Stimulated activated CD4-positive, alpha-beta T cell treated with anti-CD3 and anti-CD28 coated beads, Interleukin-15, amount 100 ng/mL, for 24 hours (primary cell): ENCODE data around the gene SKA2.
"Not testable (repeated sequence)": the region's sequence is repeated elsewhere in the genome, so short reads cannot be mapped to it uniquely, and the experiment has no call there.

Experiments
- DNase-seq: peaks from one replicate; pipeline ENCODE4 v3.0.0-alpha.2; 2020

The SKA2 gene

GRCh38 chr17:59154721-59155438, at the start of gene SKA2:
Gene SKA2, minus strand, starts transcription at chr17:59155186. Its CDS starts 23 bp downstream, at chr17:59155163.
- DNase-seq, result peak; percentile 97

GRCh38 chr17:59202320-59202719, 47.3 kb upstream of the SKA2 start:
- DNase-seq, result no peak

- DNase-seq, result no peak
These were observed 44.4 kb upstream of the SKA2 start for GRCh38 chr17:59199398-59199797.

GRCh38 chr17:59193336-59193862, 38.4 kb upstream of the SKA2 start:
- DNase-seq, result no peak

GRCh38 chr17:59190806-59191205, 35.8 kb upstream of the SKA2 start:
- DNase-seq, result no peak

- DNase-seq, result no peak
These were observed 31.9 kb upstream of the SKA2 start for GRCh38 chr17:59186850-59187249.

GRCh38 chr17:59185997-59186396, 31.0 kb upstream of the SKA2 start:
- DNase-seq, result no peak

- DNase-seq, result no peak
These were observed 26.5 kb upstream of the SKA2 start for GRCh38 chr17:59181481-59181880.

GRCh38 chr17:59180626-59181025, 25.6 kb upstream of the SKA2 start:
- DNase-seq, result no peak

GRCh38 chr17:59179601-59180000, 24.6 kb upstream of the SKA2 start:
- not testable (repeated sequence) for DNase-seq

GRCh38 chr17:59178266-59178985, 23.4 kb upstream of the SKA2 start:
- no peak for DNase-seq

GRCh38 chr17:59175076-59175475, 20.1 kb upstream of the SKA2 start:
- no peak for DNase-seq

GRCh38 chr17:59174671-59175070, 19.7 kb upstream of the SKA2 start:
- no peak for DNase-seq

- DNase-seq, result no peak
These were observed 17.5 kb upstream of the SKA2 start for GRCh38 chr17:59172436-59173004.

GRCh38 chr17:59167571-59168001, 12.6 kb upstream of the SKA2 start:
- DNase-seq, result no peak

- DNase-seq, result peak; percentile 42
These were observed 11.0 kb upstream of the SKA2 start for GRCh38 chr17:59165933-59166342.

- DNase-seq, result no peak
These were observed 6.5 kb upstream of the SKA2 start for GRCh38 chr17:59161477-59161876.

- DNase-seq, result no peak
These were observed 5.4 kb upstream of the SKA2 start for GRCh38 chr17:59160157-59161025.

- peak; percentile 92 for DNase-seq
These were observed 622 bp upstream of the SKA2 start, which contains the start of gene PRR11 for GRCh38 chr17:59155439-59156177. Gene PRR11, plus strand, starts transcription at chr17:59155746. Its CDS starts 14,007 bp downstream, at chr17:59169753.

- DNase-seq, result peak; percentile 59
These were observed 680 bp downstream of the SKA2 start for GRCh38 chr17:59154292-59154720.

- DNase-seq, result no peak
These were observed 2.1 kb downstream of the SKA2 start for GRCh38 chr17:59152925-59153324.

GRCh38 chr17:59151591-59151990, 3.4 kb downstream of the SKA2 start:
- DNase-seq, result no peak
